Raji (cell line): ENCODE data around the gene SLC1A2.

Experiments used
- POLR2A ChIP-seq: IDR thresholded peaks from 2 replicates; pipeline ENCODE4 v1.6.1; 2011; ENCODE audit warnings: low read depth, low read length, control low read depth; ENCODE audit not compliant: insufficient read depth

Gene SLC1A2

GRCh38 chr11:35373284-35373933, 45.9 kb downstream of the SLC1A2 start:
- no peak for TF ChIP-seq POLR2A

DNA sequence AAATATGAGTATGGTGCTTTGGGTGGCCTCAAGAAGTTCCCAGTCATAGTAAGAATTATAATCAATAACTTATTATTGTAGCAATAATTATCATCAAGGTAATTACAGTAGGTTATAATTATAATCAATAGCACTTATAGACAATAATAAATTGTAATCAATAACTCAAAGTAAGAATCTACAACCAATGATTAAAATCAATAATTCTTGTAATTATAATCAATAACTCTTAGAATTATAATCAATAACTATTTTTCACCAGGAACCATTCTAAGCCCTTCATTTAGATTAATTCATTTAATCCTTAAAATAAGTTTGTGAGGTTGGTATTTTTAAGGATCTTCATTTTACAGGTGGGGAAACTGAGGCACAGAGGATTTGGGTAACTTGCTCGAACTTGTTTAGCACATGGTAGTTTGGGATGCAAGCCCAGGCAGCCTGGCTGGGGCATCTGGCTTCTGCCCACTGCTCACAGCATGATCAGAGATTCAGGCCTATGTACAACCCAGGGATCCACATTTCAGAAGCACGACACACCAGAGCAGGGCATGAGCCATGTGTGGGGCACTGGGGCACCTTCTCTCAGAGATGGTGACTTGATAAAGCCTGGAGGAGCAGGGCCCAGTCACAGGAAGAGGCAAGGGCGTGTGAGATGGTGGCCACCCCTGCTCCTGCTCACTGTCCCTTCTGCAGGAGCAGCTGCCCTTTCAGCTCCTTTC, 46.6 kb downstream of the SLC1A2 start:
- TF ChIP-seq POLR2A: no peak

- no peak for TF ChIP-seq POLR2A
Observed at GRCh38 chr11:35367491-35367890, 51.9 kb downstream of the SLC1A2 start.

- TF ChIP-seq POLR2A: no peak
Observed at GRCh38 chr11:35366798-35367197, 52.6 kb downstream of the SLC1A2 start.

DNA sequence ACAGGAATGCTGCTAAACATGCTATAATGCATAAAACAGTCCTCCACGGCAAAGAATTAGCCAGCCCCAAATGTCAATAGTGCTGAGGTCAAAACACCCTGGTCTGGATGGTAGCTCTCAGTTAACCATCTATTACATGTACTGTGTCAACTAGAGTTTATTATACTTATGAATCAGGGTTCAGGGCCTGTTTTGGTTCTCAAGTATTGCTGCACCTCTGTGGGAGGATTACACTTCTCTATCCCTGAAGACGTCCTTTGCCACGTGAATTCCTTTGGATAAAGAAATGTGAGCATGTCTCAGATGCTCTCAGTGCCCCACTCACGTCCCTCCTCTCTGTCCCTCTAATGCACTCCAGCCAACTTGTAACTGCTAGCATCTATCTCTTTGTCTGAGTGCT, 53.4 kb downstream of the SLC1A2 start:
- TF ChIP-seq POLR2A: no peak

DNA sequence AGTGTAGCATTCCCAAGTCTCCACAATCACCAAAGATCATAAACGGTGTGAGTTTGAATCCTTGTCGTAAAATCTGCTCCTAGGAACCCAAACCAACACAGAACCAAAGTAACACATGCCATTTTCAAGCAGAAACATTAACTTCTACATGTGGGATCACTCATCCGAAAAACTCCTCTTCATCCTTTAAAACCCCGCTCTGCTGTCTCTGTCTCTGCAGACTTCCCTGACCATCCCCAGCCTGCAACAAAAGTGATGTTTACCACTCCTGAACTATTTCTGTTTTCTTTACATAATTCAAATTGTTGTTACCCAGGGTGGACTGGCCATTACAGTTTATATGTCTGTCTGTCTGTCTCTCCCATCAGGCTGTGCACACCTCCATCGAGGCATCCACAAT, 54.0 kb downstream of the SLC1A2 start:
- no peak for TF ChIP-seq POLR2A

DNA sequence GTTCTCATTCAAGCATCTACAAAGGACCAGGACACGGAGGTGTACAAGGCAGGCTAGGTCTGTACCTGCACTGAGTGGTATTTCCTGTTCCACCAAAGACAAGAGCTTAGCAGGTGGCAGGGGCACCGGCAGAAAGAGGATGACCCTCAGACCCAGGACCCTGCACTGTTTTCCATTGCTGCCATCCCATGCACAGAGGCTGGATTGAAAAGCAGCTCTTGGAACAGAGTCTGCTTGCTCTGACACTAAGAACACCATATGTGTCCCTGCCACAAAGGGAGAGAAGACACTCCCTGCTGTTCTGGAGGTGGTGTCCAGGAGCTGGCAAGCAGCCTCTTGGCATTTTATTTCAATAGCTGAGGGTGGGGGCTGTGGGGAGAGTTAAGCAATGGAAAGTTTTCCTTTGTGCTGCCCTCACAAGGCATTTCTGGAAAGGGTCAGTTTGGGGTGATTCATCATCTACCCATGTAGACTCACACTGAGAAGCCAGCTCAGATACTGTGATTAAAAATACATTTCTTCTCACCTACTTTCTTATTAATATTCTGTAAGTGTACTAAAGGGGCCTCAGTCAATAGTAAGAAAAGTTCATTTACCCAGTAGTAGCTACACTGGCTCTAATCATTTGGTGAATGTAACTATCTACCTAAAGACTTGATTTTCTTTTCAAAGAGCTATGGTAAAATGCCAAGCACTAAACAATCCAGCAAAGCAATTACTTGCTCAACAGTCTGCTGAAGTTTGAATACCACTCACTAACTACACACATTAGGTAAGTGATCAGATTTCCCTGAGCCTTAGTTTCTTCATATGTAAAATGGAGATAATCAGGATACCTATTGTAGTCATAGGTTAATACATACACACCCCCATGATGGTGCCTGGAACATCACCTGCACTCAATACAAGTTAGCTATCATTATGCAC, 55.2 kb downstream of the SLC1A2 start:
- no peak for TF ChIP-seq POLR2A

GRCh38 chr11:35363246-35363801, 56.0 kb downstream of the SLC1A2 start:
- TF ChIP-seq POLR2A: no peak

DNA sequence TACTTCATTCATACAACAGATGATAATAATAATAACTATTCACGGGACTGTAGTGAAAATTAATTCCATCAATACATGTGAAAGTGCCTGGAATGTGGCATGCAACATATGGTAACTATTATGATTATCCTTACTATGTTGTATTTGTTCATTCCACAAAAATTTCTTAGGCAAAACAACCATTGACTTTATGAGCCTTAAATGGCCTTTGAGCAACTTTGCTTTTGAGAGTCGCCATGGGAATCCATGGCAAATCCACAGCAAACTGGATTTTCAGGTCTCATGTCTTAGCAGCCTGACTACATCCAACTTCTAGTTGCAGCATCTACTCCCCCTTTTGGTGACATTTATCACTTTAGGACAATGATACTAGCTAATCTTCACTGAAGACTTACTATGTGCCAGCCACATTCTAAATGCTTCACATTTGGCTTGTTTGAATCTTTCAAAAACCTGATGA, 56.8 kb downstream of the SLC1A2 start:
- TF ChIP-seq POLR2A: no peak

DNA sequence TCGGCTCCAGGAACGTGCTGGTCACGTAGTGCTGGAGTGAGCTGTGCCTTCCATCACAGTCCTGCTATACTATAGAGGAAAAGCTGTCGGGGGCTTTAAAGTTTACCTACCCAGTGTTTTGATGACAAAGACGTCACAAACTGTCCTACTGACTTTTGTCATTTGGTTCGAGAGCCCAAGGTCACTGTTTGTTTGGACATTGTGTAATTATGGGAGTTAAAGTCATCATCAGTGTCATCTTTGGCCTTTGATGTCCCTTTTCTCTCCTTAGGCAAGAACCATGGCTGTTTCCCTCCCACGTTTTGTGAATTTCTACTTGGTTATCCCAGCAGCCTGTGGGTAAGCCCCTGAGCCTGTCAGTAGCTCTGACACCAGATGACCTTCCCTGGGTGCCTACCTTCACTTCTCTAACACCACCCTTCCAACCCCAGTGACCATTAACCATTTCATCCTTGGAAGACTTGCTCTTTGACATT, 59.3 kb downstream of the SLC1A2 start:
- no peak for TF ChIP-seq POLR2A

GRCh38 chr11:35359321-35360054, 59.9 kb downstream of the SLC1A2 start:
- no peak for TF ChIP-seq POLR2A

- TF ChIP-seq POLR2A: no peak
Observed at GRCh38 chr11:35358391-35358790, 61.0 kb downstream of the SLC1A2 start.

GRCh38 chr11:35357923-35358322, 61.4 kb downstream of the SLC1A2 start:
- no peak for TF ChIP-seq POLR2A

DNA sequence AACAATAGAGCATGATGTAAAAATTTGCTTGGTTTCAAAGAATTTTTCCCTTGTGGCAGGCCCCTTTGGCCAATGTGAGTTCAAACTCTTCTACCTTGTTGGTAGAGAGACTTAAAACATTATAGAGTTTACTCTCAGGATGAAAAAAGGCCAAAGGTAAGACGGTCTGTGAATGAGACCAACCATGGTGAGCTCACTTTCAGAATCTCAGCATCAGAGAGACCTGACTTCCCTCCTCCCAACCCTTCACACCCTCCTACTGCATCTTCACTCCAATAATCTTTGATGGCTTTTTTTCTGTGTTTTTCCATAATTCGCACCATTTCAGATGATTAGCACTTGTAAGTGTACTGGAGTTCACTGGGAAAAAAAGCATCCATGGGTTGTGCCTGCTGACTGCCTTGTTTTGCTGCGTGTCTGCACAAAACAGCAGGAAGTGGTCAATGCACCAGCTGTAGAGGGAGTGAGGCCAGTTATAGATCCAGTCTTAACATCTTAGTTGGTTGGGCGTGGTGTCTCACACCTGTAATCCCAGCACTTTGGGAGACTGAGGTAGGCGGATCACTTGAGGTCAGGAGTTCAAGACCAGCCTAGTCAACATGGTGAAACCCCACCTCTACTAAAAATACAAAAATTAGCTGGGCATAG, 64.1 kb downstream of the SLC1A2 start:
- no peak for TF ChIP-seq POLR2A
